A549 (cell line): ENCODE measurements around the gene FRMD4A.

ENCODE experiments used
- POLR2A ChIP-seq: IDR thresholded peaks from 2 replicates; pipeline ENCODE4 v1.6.1; 2012; ENCODE audit warnings: mild to moderate bottlenecking, low read length
- ZFP36 ChIP-seq: fragments of 450-650 bp; IDR thresholded peaks from 2 replicates; pipeline ENCODE4 v1.6.1; 2014; ENCODE audit warnings: borderline replicate concordance; ENCODE audit not compliant: partially characterized antibody
- TF ChIP-seq, protein P1 (sequence below): fragments of >200 bp; sonication (Bioruptor Twin); formaldehyde crosslinking; IDR thresholded peaks from 3 replicates; pipeline ENCODE4 v1.5.1; 2016

DNA sequence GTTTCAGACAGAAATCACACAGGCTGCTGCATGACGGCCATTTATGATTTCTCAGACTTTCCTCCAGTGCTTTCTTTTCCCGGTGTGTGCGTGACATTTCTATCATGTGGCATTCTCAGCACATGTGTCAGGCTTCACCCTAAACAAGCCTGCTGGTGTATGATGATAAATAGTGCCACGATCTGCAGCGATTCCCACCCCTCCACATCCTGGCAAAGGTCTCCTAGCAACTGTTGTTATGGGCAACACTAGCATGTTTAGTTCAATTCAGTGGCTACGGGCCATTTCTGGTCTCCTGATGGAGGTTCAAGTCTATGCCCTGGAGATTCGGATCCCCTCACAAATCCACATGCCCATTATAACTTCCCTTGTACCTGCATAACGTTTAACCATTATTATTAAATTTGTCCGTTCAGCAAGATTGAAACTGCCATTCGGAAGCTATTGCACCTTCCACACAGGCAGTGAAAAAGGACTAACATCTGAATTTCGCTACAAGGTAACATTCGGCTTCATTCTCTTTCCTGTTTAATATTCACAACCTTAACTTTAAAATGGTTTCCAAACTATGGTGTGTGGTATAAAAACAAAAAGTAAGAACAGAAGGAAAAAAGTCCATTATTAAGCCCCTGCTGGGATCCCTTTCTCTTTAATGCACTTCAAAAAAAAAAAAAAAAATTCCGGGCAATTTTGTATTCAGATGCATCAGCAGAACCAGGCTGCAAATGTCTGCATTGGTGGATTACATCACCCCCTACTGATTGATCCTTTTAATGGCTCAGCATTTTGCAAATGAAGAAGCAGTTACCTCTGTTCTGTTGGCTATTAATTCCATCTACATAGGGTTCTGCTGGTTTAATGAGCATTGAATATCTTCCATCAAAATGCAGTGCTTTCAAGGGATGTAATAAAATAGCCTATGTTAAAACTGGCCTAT is 90.2 kb downstream of the FRMD4A start:
- TF ChIP-seq, protein P1, sequence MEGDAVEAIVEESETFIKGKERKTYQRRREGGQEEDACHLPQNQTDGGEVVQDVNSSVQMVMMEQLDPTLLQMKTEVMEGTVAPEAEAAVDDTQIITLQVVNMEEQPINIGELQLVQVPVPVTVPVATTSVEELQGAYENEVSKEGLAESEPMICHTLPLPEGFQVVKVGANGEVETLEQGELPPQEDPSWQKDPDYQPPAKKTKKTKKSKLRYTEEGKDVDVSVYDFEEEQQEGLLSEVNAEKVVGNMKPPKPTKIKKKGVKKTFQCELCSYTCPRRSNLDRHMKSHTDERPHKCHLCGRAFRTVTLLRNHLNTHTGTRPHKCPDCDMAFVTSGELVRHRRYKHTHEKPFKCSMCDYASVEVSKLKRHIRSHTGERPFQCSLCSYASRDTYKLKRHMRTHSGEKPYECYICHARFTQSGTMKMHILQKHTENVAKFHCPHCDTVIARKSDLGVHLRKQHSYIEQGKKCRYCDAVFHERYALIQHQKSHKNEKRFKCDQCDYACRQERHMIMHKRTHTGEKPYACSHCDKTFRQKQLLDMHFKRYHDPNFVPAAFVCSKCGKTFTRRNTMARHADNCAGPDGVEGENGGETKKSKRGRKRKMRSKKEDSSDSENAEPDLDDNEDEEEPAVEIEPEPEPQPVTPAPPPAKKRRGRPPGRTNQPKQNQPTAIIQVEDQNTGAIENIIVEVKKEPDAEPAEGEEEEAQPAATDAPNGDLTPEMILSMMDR: no peak
- TF ChIP-seq ZFP36 (no peak), POLR2A (no peak)
